Measurements from ENCODE around the gene FGF14. TPM values are rescaled to one million over a fixed set of nuclear protein-coding genes. Genes with fewer than 3 reads are reported as not detected.

FGF14 gene
- total and polyA plus RNA-seq, 2 of the 4 experiments (the other 2 are of a cell fraction) = under 0.01 TPM; not detected in 1

DNA sequence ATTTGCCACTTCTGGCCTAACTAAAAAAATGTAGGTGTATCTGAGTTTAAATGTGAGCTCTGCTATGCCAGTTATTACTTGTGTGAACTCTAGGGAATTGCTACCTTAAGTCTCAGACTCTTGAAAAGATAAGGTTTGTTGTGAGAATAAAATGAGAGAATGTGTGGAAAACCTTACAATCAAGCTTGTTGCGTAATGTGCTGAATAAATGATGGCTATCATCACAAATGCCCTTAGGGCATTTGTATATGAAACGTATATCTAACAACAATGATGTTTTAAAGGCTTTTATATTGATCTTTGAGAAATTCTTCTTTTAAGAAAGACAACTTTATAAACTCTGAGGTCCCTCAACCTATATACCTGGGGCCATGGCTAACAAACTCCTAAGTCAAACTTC, 564.6 kb downstream of the FGF14 start:
- ChIA-PET CTCF (no interaction called here), POLR2A (ENCODE audit: unreplicated experiment) (no interaction called here)
- Histone ChIP-seq H2BK120ac (ENCODE audit: low read depth, low read length) (no peak overlapping the region), H3K9me1 (ENCODE audit: insufficient read depth, low read length) (no peaks in the 10 kb centered on the region), H2BK5ac (ENCODE audit: low read depth, low read length, poor library complexity, severe bottlenecking) (no peak overlapping the region), H3K4me2 (ENCODE audit: low read depth, low read length) (no peak overlapping the region), H3K14ac (replicated peaks; ENCODE audit: low read depth, low read length) (no peak overlapping the region), H3K36me3 (ENCODE audit: control insufficient read depth, insufficient read depth, low read length) (no peaks in the 10 kb centered on the region), H3K4ac (ENCODE audit: low read depth, low read length) (no peak overlapping the region), H3K4me3 (ENCODE audit: insufficient read depth, low read depth, low read length) (no peak overlapping the region), H4K20me1 (ENCODE audit: insufficient read depth, low read length) (no peaks in the 10 kb centered on the region), H3K18ac (ENCODE audit: low read depth, low read length) (no peak overlapping the region), H3K4me1 (ENCODE audit: control insufficient read depth, insufficient read depth, low read length) (no peaks in the 10 kb centered on the region), H3K27ac (ENCODE audit: insufficient read depth, low read length) (no peak overlapping the region), H3K9ac (ENCODE audit: low read depth, low read length) (no peak overlapping the region), H3K9me3 (ENCODE audit: control insufficient read depth, insufficient read depth, low read length) (no peaks in the 10 kb centered on the region), H3K56ac (ENCODE audit: extremely low read depth, insufficient read depth, low read length) (no peak overlapping the region), H3K27me3 (ENCODE audit: control insufficient read depth, insufficient read depth, low read length) (no peaks in the 10 kb centered on the region), H2AFZ (replicated peaks; ENCODE audit: low read length, poor library complexity) (no peak overlapping the region), H4K91ac (ENCODE audit: insufficient read depth, low read depth, low read length) (no peak overlapping the region), H3K79me1 (ENCODE audit: low read depth in 1 of 2, low read length in 2 of 2) (no peaks in the 10 kb centered on the region), H2AK9ac (replicated peaks; ENCODE audit: low read depth, low read length, poor library complexity) (no peak overlapping the region), H2BK20ac (ENCODE audit: low read depth, low read length) (no peak overlapping the region), H4K8ac (ENCODE audit: low read depth in 2 of 2, low read length in 2 of 2) (no peak overlapping the region), H3K23ac (ENCODE audit: low read depth, low read length) (no peak overlapping the region), H2AK5ac (ENCODE audit: low read depth, low read length) (no peak overlapping the region), H2BK15ac (ENCODE audit: low read depth, low read length) (no peak overlapping the region), H4K5ac (ENCODE audit: low read depth, low read length) (no peak overlapping the region)
- dilution Hi-C loops (cut with HindIII; ENCODE audit: low sequenced_read_pairs, unreplicated experiment) (no loop called here), in situ Hi-C loops (cut with MboI; ENCODE audit: low sequenced_read_pairs) (no loop called here), intact Hi-C loops (cut with micrococcal nuclease) (no loop called here)
- BruUV-seq (replicated peaks) = no TSS peak
- DNase-seq (no peak), ATAC-seq (ENCODE audit: low read depth) (no peak)
- no CpG with 5 or more reads among the region's 2 CpGs for WGBS, 2 experiments (ENCODE audit: extremely low coverage in 2 of 2, insufficient read length in 1 of 2)
- no peak for TF ChIP-seq RCOR1 (IDR thresholded peaks at IDR 0.05; ENCODE audit: insufficient replicate concordance, low read length)
- TF ChIP-seq MXI1 (IDR thresholded peaks at IDR 0.05; ENCODE audit: borderline replicate concordance, low read depth, low read length) = no peak
- TF ChIP-seq MAFK (IDR thresholded peaks at IDR 0.05; ENCODE audit: low read depth, low read length) = no peak
- TF ChIP-seq CEBPB (IDR thresholded peaks at IDR 0.05; ENCODE audit: low read depth, low read length) = peak; percentile 59; the same call in 1 of the 2 replicates

Data from IMR-90 (cell line).